Cardiac fibroblast (primary cell): ENCODE results near the gene LRRC45.

Experiments used
- DNase-seq, 2 donors: peaks; one replicate each; pipeline versions ENCODE4 v3.0.0 to v3.0.0-alpha.2; 2010; ENCODE audit warnings: low read depth in 2 of 2
- H3K4me3 ChIP-seq, 2 donors: replicated peaks in 1 of 2; 1 replicate in 1 of 2; 2 replicates in 1 of 2; pipeline ENCODE4 v1.5.1; 2011; ENCODE audit warnings: low read depth in 2 of 2, low read length in 2 of 2, mild to moderate bottlenecking in 2 of 2, moderate library complexity in 1 of 2
- TF ChIP-seq, protein P1 (sequence below): IDR thresholded peaks from one replicate; pipeline ENCODE4 v1.5.1; 2011; ENCODE audit warnings: low read depth, mild to moderate bottlenecking, low read length, inconsistent platforms

Gene LRRC45

GRCh38 chr17:82049521-82049971 is 26.4 kb downstream of the LRRC45 start:
- no peak for DNase-seq
- no peak overlapping the region for H3K4me3 ChIP-seq
- TF ChIP-seq, protein P1, sequence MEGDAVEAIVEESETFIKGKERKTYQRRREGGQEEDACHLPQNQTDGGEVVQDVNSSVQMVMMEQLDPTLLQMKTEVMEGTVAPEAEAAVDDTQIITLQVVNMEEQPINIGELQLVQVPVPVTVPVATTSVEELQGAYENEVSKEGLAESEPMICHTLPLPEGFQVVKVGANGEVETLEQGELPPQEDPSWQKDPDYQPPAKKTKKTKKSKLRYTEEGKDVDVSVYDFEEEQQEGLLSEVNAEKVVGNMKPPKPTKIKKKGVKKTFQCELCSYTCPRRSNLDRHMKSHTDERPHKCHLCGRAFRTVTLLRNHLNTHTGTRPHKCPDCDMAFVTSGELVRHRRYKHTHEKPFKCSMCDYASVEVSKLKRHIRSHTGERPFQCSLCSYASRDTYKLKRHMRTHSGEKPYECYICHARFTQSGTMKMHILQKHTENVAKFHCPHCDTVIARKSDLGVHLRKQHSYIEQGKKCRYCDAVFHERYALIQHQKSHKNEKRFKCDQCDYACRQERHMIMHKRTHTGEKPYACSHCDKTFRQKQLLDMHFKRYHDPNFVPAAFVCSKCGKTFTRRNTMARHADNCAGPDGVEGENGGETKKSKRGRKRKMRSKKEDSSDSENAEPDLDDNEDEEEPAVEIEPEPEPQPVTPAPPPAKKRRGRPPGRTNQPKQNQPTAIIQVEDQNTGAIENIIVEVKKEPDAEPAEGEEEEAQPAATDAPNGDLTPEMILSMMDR = no peak

GRCh38 chr17:82050152-82050760 is 27.2 kb downstream of the LRRC45 start:
- TF ChIP-seq, protein P1 = no peak
- DNase-seq = no peak
- peak overlapping the region; percentile 51 to 80 for H3K4me3 ChIP-seq

DNA sequence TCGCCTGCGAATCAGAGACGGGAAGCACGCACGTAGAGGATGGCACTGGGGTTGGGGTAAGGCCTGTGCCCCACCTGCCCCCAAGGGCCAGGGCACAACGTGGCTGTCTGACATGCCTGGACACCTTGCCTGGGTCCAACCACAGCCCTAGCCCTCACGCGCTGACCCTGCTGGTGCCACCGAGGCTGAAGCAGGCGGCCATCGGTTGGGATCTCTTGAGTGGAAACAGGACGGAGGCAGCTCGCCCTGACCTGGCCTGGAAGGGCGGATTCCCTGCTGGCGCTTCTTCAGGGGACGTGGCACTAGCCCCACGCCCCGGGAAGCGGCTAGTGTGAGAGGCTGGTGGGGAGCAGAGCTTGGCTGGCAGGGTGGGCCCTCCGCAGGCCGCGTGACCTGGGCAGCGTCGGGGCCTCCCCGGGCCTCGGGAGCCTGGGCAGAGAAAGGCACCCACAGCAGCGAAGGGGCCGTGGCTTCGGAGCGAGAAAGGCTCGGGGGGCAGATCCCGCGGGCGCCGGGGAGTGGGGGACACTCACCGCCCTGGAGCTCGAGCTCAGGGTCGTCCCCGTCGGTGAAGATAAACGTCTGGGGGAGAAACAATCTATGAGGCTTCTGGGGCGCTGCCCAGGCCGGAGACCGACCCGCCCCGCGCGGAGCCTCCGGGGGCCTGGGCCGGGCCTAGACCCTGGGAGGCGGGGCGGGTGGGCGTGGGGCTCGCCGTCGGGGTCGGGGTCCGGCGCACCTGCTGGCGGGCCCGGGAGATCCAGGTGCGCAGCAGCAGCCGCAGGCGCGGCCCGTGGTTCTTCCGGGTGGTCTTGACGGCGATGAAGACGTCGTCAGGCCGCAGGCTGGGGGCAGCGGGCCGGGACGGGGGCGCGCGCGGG is 27.9 kb downstream of the LRRC45 start:
- TF ChIP-seq, protein P1 = no peak
- H3K4me3 ChIP-seq = peak overlapping the region; percentile 51 to 80
- DNase-seq = no peak

GRCh38 chr17:82051776-82052637 is 28.9 kb downstream of the LRRC45 start, which contains the start of the genes GPS1 and RFNG:
Gene GPS1 (plus strand): TSS chr17:82051898. CDS start chr17:82051932, 34 bp downstream.
Gene RFNG (minus strand): TSS chr17:82051811. CDS start chr17:82051766, 45 bp downstream.
- TF ChIP-seq, protein P1 = no peak
- peak; percentile 41 to 63 for DNase-seq
- peak within 1 kb of the TSS; percentile 80 to 84 for H3K4me3 ChIP-seq

GRCh38 chr17:82052638-82053059 is 29.5 kb downstream of the LRRC45 start:
- no peak for DNase-seq
- TF ChIP-seq, protein P1 = no peak
- peak overlapping the region; percentile 80 to 84 for H3K4me3 ChIP-seq

GRCh38 chr17:82053130-82053529 is 30.0 kb downstream of the LRRC45 start:
- DNase-seq = no peak
- H3K4me3 ChIP-seq = peak overlapping the region; percentile 80 to 84
- TF ChIP-seq, protein P1 = no peak
